ENCODE data around the gene ASIC4. TPM values are rescaled to one million over a fixed set of nuclear protein-coding genes. Genes with fewer than 3 reads are reported as not detected.

The ASIC4 gene
- total and polyA plus RNA-seq, 2 experiments from 2014 or later: not detected

DNA sequence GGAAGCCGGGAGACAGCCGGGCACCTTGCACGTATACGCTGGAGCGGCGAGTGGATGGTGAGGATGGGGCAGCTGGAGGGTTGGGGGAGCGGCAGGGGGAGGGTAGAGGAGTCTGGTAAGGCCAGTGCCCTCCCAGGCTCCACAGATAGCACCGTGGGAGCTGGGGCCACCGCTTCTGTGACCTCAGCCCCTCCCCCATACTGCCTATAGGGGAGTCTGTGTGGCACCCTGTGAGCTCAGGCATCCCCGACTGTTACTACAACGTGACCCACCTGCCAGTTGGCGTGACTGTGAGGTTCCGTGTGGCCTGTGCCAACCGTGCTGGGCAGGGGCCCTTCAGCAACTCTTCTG lies 25.5 kb upstream of the ASIC4 start:
- H2AFZ ChIP-seq: no peak overlapping the region
- H3K9me2 ChIP-seq (replicated peaks; ENCODE audit: insufficient read depth): no peaks in the 10 kb centered on the region
- no peak for DNase-seq (ENCODE audit: low spot score)
- H3K27me3 ChIP-seq: peaks cover 53% of the 10 kb centered on the region
- H3K4me1 ChIP-seq (ENCODE audit: insufficient read depth): peaks cover 11% of the 10 kb centered on the region
- H3K4me2 ChIP-seq: no peak overlapping the region
- 94% methylated on average over 10 of the region's 14 CpGs for WGBS (ENCODE audit: low lambda C conversion rate, missing lambda C conversion rate)
- H3K79me2 ChIP-seq: no peaks in the 10 kb centered on the region
- no peak overlapping the region for H3K27ac ChIP-seq
- no peaks in the 10 kb centered on the region for H4K20me1 ChIP-seq (ENCODE audit: insufficient read depth, poor library complexity, severe bottlenecking)
- H3K36me3 ChIP-seq (replicated peaks; ENCODE audit: insufficient read depth, low read depth): no peaks in the 10 kb centered on the region
- H3K9me3 ChIP-seq (ENCODE audit: low read depth): no peaks in the 10 kb centered on the region
- no peak overlapping the region for H3K4me3 ChIP-seq
- TF ChIP-seq, protein P1, sequence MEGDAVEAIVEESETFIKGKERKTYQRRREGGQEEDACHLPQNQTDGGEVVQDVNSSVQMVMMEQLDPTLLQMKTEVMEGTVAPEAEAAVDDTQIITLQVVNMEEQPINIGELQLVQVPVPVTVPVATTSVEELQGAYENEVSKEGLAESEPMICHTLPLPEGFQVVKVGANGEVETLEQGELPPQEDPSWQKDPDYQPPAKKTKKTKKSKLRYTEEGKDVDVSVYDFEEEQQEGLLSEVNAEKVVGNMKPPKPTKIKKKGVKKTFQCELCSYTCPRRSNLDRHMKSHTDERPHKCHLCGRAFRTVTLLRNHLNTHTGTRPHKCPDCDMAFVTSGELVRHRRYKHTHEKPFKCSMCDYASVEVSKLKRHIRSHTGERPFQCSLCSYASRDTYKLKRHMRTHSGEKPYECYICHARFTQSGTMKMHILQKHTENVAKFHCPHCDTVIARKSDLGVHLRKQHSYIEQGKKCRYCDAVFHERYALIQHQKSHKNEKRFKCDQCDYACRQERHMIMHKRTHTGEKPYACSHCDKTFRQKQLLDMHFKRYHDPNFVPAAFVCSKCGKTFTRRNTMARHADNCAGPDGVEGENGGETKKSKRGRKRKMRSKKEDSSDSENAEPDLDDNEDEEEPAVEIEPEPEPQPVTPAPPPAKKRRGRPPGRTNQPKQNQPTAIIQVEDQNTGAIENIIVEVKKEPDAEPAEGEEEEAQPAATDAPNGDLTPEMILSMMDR (IDR thresholded peaks at IDR 0.05; ENCODE audit: poor library complexity): no peak
- no peak for TF ChIP-seq EZH2phosphoT487 (IDR thresholded peaks at IDR 0.05; ENCODE audit: low read depth, severe bottlenecking, unreplicated experiment)
- no peak for TF ChIP-seq EZH2 (IDR thresholded peaks at IDR 0.05; ENCODE audit: borderline replicate concordance)

DNA sequence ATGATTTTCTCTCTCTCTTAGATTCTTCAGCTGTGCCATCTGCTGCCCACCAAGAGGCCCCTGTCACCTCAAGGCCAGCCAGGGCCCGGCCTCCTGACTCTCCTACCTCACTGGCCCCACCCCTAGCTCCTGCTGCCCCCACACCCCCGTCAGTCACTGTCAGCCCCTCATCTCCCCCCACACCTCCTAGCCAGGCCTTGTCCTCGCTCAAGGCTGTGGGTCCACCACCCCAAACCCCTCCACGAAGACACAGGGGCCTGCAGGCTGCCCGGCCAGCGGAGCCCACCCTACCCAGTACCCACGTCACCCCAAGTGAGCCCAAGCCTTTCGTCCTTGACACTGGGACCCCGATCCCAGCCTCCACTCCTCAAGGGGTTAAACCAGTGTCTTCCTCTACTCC lies 25.0 kb upstream of the ASIC4 start:
- Histone ChIP-seq H3K9me3 (ENCODE audit: low read depth) (no peaks in the 10 kb centered on the region), H3K4me2 (no peak overlapping the region), H3K4me1 (ENCODE audit: insufficient read depth) (peaks cover 6% of the 10 kb centered on the region), H3K27me3 (peaks cover 53% of the 10 kb centered on the region), H3K79me2 (no peaks in the 10 kb centered on the region), H3K27ac (no peak overlapping the region), H2AFZ (no peak overlapping the region), H3K9me2 (replicated peaks; ENCODE audit: insufficient read depth) (no peaks in the 10 kb centered on the region), H3K4me3 (no peak overlapping the region), H3K36me3 (replicated peaks; ENCODE audit: insufficient read depth, low read depth) (no peaks in the 10 kb centered on the region), H4K20me1 (ENCODE audit: insufficient read depth, poor library complexity, severe bottlenecking) (no peaks in the 10 kb centered on the region)
- 93% methylated on average over 5 of the region's 9 CpGs for WGBS (ENCODE audit: low lambda C conversion rate, missing lambda C conversion rate)
- no peak for DNase-seq (ENCODE audit: low spot score)
- TF ChIP-seq EZH2phosphoT487 (IDR thresholded peaks at IDR 0.05; ENCODE audit: low read depth, severe bottlenecking, unreplicated experiment): no peak
- TF ChIP-seq, protein P1 (IDR thresholded peaks at IDR 0.05; ENCODE audit: poor library complexity): no peak
- TF ChIP-seq EZH2 (IDR thresholded peaks at IDR 0.05; ENCODE audit: borderline replicate concordance): no peak

DNA sequence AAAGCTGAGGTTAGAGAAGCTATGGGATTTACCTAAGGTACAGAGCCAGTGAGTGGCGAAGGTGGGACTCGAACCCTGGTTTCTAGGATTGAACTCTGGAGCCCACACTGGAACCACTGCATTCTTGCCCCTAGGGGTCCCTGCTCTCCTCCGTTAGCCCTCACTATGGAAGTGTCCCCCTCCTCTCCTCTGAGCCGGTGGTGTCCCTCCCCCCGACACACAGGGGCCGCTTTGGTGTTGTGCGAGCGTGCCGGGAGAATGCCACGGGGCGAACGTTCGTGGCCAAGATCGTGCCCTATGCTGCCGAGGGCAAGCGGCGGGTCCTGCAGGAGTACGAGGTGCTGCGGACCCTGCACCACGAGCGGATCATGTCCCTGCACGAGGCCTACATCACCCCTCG lies 24.1 kb upstream of the ASIC4 start:
- no peak overlapping the region for H3K4me2 ChIP-seq
- no peaks in the 10 kb centered on the region for H4K20me1 ChIP-seq (ENCODE audit: insufficient read depth, poor library complexity, severe bottlenecking)
- no peaks in the 10 kb centered on the region for H3K9me2 ChIP-seq (replicated peaks; ENCODE audit: insufficient read depth)
- 90% methylated on average over 23 of the region's 23 CpGs for WGBS (ENCODE audit: low lambda C conversion rate, missing lambda C conversion rate)
- H3K27me3 ChIP-seq: peaks cover 53% of the 10 kb centered on the region
- H3K27ac ChIP-seq: no peak overlapping the region
- H3K9me3 ChIP-seq (ENCODE audit: low read depth): no peaks in the 10 kb centered on the region
- no peaks in the 10 kb centered on the region for H3K36me3 ChIP-seq (replicated peaks; ENCODE audit: insufficient read depth, low read depth)
- H3K4me3 ChIP-seq: no peak overlapping the region
- no peak for DNase-seq (ENCODE audit: low spot score)
- no peaks in the 10 kb centered on the region for H3K79me2 ChIP-seq
- H2AFZ ChIP-seq: no peak overlapping the region
- H3K4me1 ChIP-seq (ENCODE audit: insufficient read depth): no peaks in the 10 kb centered on the region
- TF ChIP-seq EZH2phosphoT487 (IDR thresholded peaks at IDR 0.05; ENCODE audit: low read depth, severe bottlenecking, unreplicated experiment) (no peak), EZH2 (IDR thresholded peaks at IDR 0.05; ENCODE audit: borderline replicate concordance) (no peak)
- TF ChIP-seq, protein P1 (IDR thresholded peaks at IDR 0.05; ENCODE audit: poor library complexity): no peak

DNA sequence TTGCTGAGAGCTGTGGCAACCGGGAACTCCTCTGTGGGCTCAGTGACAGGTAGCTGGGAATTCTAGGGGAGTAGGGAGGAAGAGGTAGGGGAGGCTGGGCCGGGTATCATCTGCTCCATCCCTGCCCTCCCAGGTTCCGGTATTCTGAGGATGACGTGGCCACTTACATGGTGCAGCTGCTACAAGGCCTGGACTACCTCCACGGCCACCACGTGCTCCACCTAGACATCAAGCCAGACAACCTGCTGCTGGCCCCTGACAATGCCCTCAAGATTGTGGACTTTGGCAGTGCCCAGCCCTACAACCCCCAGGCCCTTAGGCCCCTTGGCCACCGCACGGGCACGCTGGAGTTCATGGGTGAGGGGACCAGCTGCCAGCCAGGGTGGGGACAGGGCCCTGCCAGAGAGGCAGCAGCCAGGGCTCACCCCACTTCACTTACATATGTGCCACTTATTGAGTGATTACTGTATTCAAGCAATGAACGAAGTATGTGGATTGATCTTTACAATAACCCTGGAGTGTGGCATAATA lies 23.6 kb upstream of the ASIC4 start:
- 96% methylated on average over 8 of the region's 10 CpGs for WGBS (ENCODE audit: low lambda C conversion rate, missing lambda C conversion rate)
- no peak overlapping the region for H2AFZ ChIP-seq
- H3K9me2 ChIP-seq (replicated peaks; ENCODE audit: insufficient read depth): no peaks in the 10 kb centered on the region
- DNase-seq (ENCODE audit: low spot score): no peak
- peaks cover 51% of the 10 kb centered on the region for H3K27me3 ChIP-seq
- H3K27ac ChIP-seq: no peak overlapping the region
- H3K4me2 ChIP-seq: no peak overlapping the region
- H4K20me1 ChIP-seq (ENCODE audit: insufficient read depth, poor library complexity, severe bottlenecking): no peaks in the 10 kb centered on the region
- no peak overlapping the region for H3K4me3 ChIP-seq
- TF ChIP-seq EZH2 (IDR thresholded peaks at IDR 0.05; ENCODE audit: borderline replicate concordance): no peak
- no peak for TF ChIP-seq EZH2phosphoT487 (IDR thresholded peaks at IDR 0.05; ENCODE audit: low read depth, severe bottlenecking, unreplicated experiment)
- TF ChIP-seq, protein P1 (IDR thresholded peaks at IDR 0.05; ENCODE audit: poor library complexity): no peak
- H3K36me3 ChIP-seq (replicated peaks; ENCODE audit: insufficient read depth, low read depth): no peaks in the 10 kb centered on the region
- no peaks in the 10 kb centered on the region for H3K4me1 ChIP-seq (ENCODE audit: insufficient read depth)
- H3K79me2 ChIP-seq: no peaks in the 10 kb centered on the region
- H3K9me3 ChIP-seq (ENCODE audit: low read depth): no peaks in the 10 kb centered on the region

All from hepatocyte (in vitro differentiated cells).